NB4 (cell line): ENCODE results near the gene ANKH.
A peak's percentile ranks its signal among the peaks of the same experiment; 100 is the strongest.

Experiments used
- DNase-seq: peaks from one replicate; pipeline ENCODE4 v3.0.0; 2010; ENCODE audit warnings: low read depth
- H3K4me3 ChIP-seq: one replicate; pipeline ENCODE4 v1.5.1; 2011; ENCODE audit warnings: mild to moderate bottlenecking, low read depth, low read length, moderate library complexity
- CTCF ChIP-seq: IDR thresholded peaks from one replicate; pipeline ENCODE4 v1.5.1; 2012; ENCODE audit warnings: low read depth, low read length
- MYC ChIP-seq: IDR thresholded peaks from 2 replicates; pipeline ENCODE4 v1.6.1; 2011; ENCODE audit warnings: low read depth, low read length
- POLR2A ChIP-seq: IDR thresholded peaks from 2 replicates; pipeline ENCODE4 v1.6.1; 2011; ENCODE audit warnings: mild to moderate bottlenecking; ENCODE audit not compliant: insufficient read length; ENCODE audit errors: extremely low read depth
- TF ChIP-seq, protein P1 (sequence below): IDR thresholded peaks from 2 replicates; pipeline ENCODE4 v1.6.1; 2011; ENCODE audit warnings: low read depth, low read length

ANKH gene

DNA sequence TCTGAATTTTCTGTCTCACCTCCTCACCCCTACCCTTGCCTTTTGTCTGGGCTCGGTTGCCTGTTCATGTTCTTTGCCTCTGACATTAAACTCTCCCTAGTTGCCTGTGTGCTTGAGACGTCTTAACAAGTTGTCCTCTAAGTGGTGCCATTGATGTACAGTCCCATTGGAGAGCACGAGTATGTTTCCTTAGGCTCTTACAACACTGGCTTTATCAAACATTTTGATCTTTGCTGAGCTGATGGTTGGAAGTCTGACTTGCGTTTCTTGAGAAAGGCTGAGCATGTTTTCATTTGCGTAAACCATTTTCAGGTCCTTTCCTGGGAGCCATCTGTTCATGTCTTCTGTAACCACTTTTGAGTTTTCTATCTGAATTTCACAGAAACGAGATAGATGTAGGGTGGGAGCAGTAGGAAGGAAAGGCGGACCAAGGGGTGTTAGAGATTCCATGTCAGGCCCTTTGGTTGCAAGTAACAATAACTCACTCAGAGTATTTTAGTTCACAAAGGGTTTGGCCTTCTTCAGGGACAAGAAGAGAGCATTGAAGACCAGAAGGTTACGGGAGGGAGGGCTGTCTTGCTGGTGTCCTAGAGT is 171.7 kb downstream of the ANKH start:
- H3K4me3 ChIP-seq: no peak overlapping the region
- TF ChIP-seq MYC (peak; percentile 27; the same call in 1 of the 2 replicates), CTCF (no peak), POLR2A (no peak)
- TF ChIP-seq, protein P1, sequence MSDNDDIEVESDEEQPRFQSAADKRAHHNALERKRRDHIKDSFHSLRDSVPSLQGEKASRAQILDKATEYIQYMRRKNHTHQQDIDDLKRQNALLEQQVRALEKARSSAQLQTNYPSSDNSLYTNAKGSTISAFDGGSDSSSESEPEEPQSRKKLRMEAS: no peak
- peak; percentile 53 for DNase-seq

GRCh38 chr5:14699159-14699558 is 172.4 kb downstream of the ANKH start:
- no peak for DNase-seq

GRCh38 chr5:14698495-14698894 is 173.1 kb downstream of the ANKH start:
- TF ChIP-seq POLR2A (no peak), MYC (no peak), CTCF (no peak)
- TF ChIP-seq, protein P1: no peak
- DNase-seq: no peak
- H3K4me3 ChIP-seq: no peak overlapping the region

More at GRCh38 chr5:14699159-14699558, 172.4 kb downstream of the ANKH start:
- no peak for TF ChIP-seq POLR2A
- TF ChIP-seq, protein P1: no peak
- no peak for TF ChIP-seq MYC
- no peak for TF ChIP-seq CTCF
- H3K4me3 ChIP-seq: no peak overlapping the region

DNA sequence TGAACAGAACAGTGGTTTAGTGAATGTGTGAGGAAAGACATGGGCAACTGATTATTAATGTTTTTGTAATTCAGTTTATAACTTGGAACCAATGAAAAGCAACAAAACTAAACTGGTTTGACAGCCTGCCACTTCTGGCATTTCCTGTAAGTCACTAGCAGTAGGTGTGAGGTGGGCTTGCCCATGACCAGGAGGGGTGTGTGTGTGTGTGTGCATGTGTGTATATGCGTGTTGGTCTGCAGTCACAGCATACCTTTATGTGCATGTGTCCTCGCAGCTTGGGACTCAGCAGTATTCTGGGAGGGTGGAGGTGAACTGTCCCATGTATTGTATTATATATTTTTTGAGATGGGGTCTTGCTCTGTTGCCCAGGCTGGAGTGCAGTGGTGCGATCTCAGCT is 174.7 kb downstream of the ANKH start:
- no peak overlapping the region for H3K4me3 ChIP-seq
- no peak for TF ChIP-seq MYC
- no peak for TF ChIP-seq POLR2A
- TF ChIP-seq, protein P1: no peak
- TF ChIP-seq CTCF: no peak
- no peak for DNase-seq

DNA sequence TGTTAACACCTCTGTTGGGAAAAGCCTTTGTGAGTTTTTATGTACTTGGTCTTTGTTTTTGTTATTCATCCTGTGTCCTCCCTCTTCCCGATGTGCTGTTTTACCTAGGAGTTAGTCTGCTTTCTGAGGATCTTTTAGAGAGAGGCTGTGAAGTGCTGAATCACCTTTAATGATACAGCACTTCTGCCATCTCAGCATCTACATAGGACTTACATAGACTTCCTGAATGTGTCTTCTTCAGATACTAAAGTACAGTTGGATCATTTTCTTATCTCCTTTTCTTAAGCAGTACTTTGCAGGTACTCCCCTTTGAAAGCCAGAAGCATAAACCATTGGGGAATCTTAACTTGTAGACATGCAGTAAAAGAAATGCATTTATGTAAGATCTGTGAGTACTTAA is 175.5 kb downstream of the ANKH start:
- H3K4me3 ChIP-seq: no peak overlapping the region
- TF ChIP-seq CTCF: no peak
- no peak for TF ChIP-seq MYC
- TF ChIP-seq POLR2A: no peak
- TF ChIP-seq, protein P1: no peak
- DNase-seq: no peak
